ENCODE measurements around the gene GFPT1.

- no peak for TF ChIP-seq POLR2A (IDR thresholded peaks at IDR 0.05)
- TF ChIP-seq, protein P1, sequence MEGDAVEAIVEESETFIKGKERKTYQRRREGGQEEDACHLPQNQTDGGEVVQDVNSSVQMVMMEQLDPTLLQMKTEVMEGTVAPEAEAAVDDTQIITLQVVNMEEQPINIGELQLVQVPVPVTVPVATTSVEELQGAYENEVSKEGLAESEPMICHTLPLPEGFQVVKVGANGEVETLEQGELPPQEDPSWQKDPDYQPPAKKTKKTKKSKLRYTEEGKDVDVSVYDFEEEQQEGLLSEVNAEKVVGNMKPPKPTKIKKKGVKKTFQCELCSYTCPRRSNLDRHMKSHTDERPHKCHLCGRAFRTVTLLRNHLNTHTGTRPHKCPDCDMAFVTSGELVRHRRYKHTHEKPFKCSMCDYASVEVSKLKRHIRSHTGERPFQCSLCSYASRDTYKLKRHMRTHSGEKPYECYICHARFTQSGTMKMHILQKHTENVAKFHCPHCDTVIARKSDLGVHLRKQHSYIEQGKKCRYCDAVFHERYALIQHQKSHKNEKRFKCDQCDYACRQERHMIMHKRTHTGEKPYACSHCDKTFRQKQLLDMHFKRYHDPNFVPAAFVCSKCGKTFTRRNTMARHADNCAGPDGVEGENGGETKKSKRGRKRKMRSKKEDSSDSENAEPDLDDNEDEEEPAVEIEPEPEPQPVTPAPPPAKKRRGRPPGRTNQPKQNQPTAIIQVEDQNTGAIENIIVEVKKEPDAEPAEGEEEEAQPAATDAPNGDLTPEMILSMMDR (IDR thresholded peaks at IDR 0.05), result no peak
Measured at GRCh38 chr2:69305712-69306392, 81.2 kb downstream of the GFPT1 start.

All from uterus (tissue), 2 donors.